HCT116 (cell line): ENCODE results near the gene AKT3. TPM values are rescaled to one million over a fixed set of nuclear protein-coding genes. Genes with fewer than 3 reads are reported as not detected.

Source experiments
- ATAC-seq: fragments of 200-7000 bp; cut with Tn5 transposase; 2 replicates; pipeline ENCODE4 v1.9.1; 2020; ENCODE audit warnings: mild to moderate bottlenecking, moderate library complexity
- BruUV-seq: library from RNA; stranded (reverse); fragments of 400-500 nt; replicated peaks from 2 replicates; lab custom pipeline; 2021; lab: Mats Ljungman, UMichigan
- CTCF ChIA-PET: fragments of 300-600 bp; sonication (Branson Sonifier 250); formaldehyde crosslinking; loops from one replicate; lab custom pipeline; 2021; ENCODE audit warnings: antibody characterized with exemption; lab: Charles Lee
- POLR2A ChIA-PET: fragments of 300-600, 350-600 bp; sonication (Branson Sonifier 250); formaldehyde crosslinking; loops from one replicate; lab custom pipeline; 2021; ENCODE audit warnings: antibody characterized with exemption; lab: Charles Lee
- RAD21 ChIA-PET, 2 experiments: fragments of 300-600 bp; sonication (Branson Sonifier 250); formaldehyde crosslinking; loops; one replicate each; lab custom pipeline; 2023; ENCODE audit warnings: low total read pairs in 2 of 2; ENCODE audit not compliant: uncharacterized antibody in 2 of 2, unreplicated experiment in 2 of 2, low non-redundant PET in 1 of 2; lab: Charles Lee
- DNase-seq: peaks from one replicate; pipeline ENCODE4 v3.0.0-alpha.2; 2010; ENCODE audit warnings: low read depth, low spot score
- H2AFZ ChIP-seq: fragments of 200-600 bp; shearing (Covaris generic), sonication (generic); 2 replicates; pipeline ENCODE4 v1.6.1; 2017; ENCODE audit warnings: low read depth, mixed run types, mixed read lengths, antibody characterized with exemption, low read length; ENCODE audit not compliant: poor library complexity, severe bottlenecking
- H3K27ac ChIP-seq: 2 replicates; pipeline ENCODE4 v1.5.1; 2012; ENCODE audit warnings: low read depth, low read length
- H3K27me3 ChIP-seq: fragments of 200-600 bp; sonication (generic); 2 replicates; pipeline ENCODE4 v1.6.1; 2016; ENCODE audit warnings: mixed run types, low read length, mixed read lengths; ENCODE audit not compliant: insufficient read depth
- H3K36me3 ChIP-seq, 2 experiments: fragments of 200-500 bp in 1 of 2; fragments of 200-600 bp in 1 of 2; sonication (Bioruptor generic) in 1 of 2; sonication (generic) in 1 of 2; 2 replicates each; pipeline versions ENCODE4 v1.5.1 to v1.6.1; 2014 to 2016; ENCODE audit warnings: low read length in 2 of 2, inconsistent platforms in 1 of 2, mixed read lengths in 1 of 2, mixed run types in 1 of 2; ENCODE audit not compliant: insufficient read depth in 2 of 2, control insufficient read depth in 1 of 2
- H3K4me1 ChIP-seq, 2 experiments: fragments of 200-600 bp in 1 of 2; sonication (generic) in 1 of 2; 2 replicates each; pipeline versions ENCODE4 v1.5.1 to v1.6.1; 2012 to 2017; ENCODE audit warnings: low read length in 2 of 2, inconsistent platforms in 1 of 2, mild to moderate bottlenecking in 1 of 2, mixed read lengths in 1 of 2, mixed run types in 1 of 2, moderate library complexity in 1 of 2; ENCODE audit not compliant: insufficient read depth in 2 of 2, control insufficient read depth in 1 of 2
- H3K4me2 ChIP-seq: fragments of 200-600 bp; sonication (generic); 2 replicates; pipeline ENCODE4 v1.6.1; 2017; ENCODE audit warnings: mixed run types, low read length, mixed read lengths
- H3K4me3 ChIP-seq, 2 experiments: fragments of 200-600 bp in 1 of 2; sonication (generic) in 1 of 2; replicated peaks in 1 of 2; 2 replicates each; pipeline ENCODE4 v1.5.1; 2011 to 2016; ENCODE audit warnings: low read length in 2 of 2, control low read depth in 1 of 2, low read depth in 1 of 2, mild to moderate bottlenecking in 1 of 2, mixed read lengths in 1 of 2, mixed run types in 1 of 2
- H3K79me2 ChIP-seq: fragments of 200-600 bp; sonication (generic); 2 replicates; pipeline ENCODE4 v1.6.1; 2017; ENCODE audit warnings: mild to moderate bottlenecking, mixed run types, low read length, moderate library complexity, mixed read lengths; ENCODE audit not compliant: insufficient read depth
- H3K9ac ChIP-seq: fragments of 200-600 bp; sonication (generic); 2 replicates; pipeline ENCODE4 v1.6.1; 2016; ENCODE audit warnings: low read length, mixed read lengths
- H3K9me2 ChIP-seq: fragments of 200-600 bp; sonication (generic), shearing (Covaris generic); 2 replicates; pipeline ENCODE4 v1.6.1; 2017; ENCODE audit warnings: mixed run types, mild to moderate bottlenecking, moderate library complexity; ENCODE audit not compliant: insufficient read depth
- H3K9me3 ChIP-seq, 2 experiments: fragments of 200-500 bp in 1 of 2; fragments of 200-600 bp in 1 of 2; sonication (Bioruptor generic) in 1 of 2; sonication (generic) in 1 of 2; 2 replicates each; pipeline ENCODE4 v1.6.1; 2014 to 2017; ENCODE audit warnings: low read length in 2 of 2, mixed read lengths in 2 of 2, inconsistent platforms in 1 of 2, low read depth in 1 of 2, mild to moderate bottlenecking in 1 of 2, mixed run types in 1 of 2, moderate library complexity in 1 of 2; ENCODE audit not compliant: control insufficient read depth in 1 of 2, insufficient read depth in 1 of 2
- H4K20me1 ChIP-seq: fragments of 200-600 bp; sonication (generic), shearing (Covaris generic); 2 replicates; pipeline ENCODE4 v1.6.1; 2017; ENCODE audit warnings: mixed run types, mild to moderate bottlenecking, moderate library complexity; ENCODE audit not compliant: insufficient read depth
- CEBPB ChIP-seq: IDR thresholded peaks from 2 replicates; pipeline ENCODE4 v1.6.1; 2012; ENCODE audit warnings: low read depth
- EGR1 ChIP-seq: IDR thresholded peaks from 2 replicates; pipeline ENCODE4 v1.6.1; 2012; ENCODE audit warnings: low read depth
- ELF1 ChIP-seq: IDR thresholded peaks from 2 replicates; pipeline ENCODE4 v1.6.1; 2012; ENCODE audit warnings: low read depth, borderline replicate concordance
- EZH2phosphoT487 ChIP-seq: fragments of 200-600 bp; IDR thresholded peaks from 2 replicates; pipeline ENCODE4 v1.6.1; 2018; ENCODE audit warnings: antibody characterized with exemption, borderline replicate concordance
- JUND ChIP-seq: IDR thresholded peaks from 2 replicates; pipeline ENCODE4 v1.6.1; 2012
- POLR2AphosphoS5 ChIP-seq: IDR thresholded peaks from 2 replicates; pipeline ENCODE4 v1.6.1; 2011; ENCODE audit warnings: mild to moderate bottlenecking, low read depth, low read length, moderate library complexity
- SIN3A ChIP-seq: IDR thresholded peaks from 2 replicates; pipeline ENCODE4 v1.6.1; 2012; ENCODE audit warnings: low read depth
- intact Hi-C: fragments of 100-400 bp; cut with micrococcal nuclease; formaldehyde crosslinking; loops from 2 replicates; pipeline ENCODE4 v1.10.0; 2022
- total RNA-seq: library from RNA; stranded (reverse); gene quantifications from one replicate; pipeline ENCODE4 v1.2.1, GENCODE V29; 2021; ENCODE audit not compliant: unreplicated experiment
- TF ChIP-seq, protein P1 (sequence below): IDR thresholded peaks from 2 replicates; pipeline ENCODE4 v1.6.1; 2012; ENCODE audit warnings: low read depth
- TF ChIP-seq, protein P2 (sequence below): IDR thresholded peaks from 2 replicates; pipeline ENCODE4 v1.6.1; 2011; ENCODE audit warnings: mild to moderate bottlenecking, low read length, moderate library complexity; ENCODE audit not compliant: insufficient replicate concordance; ENCODE audit errors: extremely low read depth

AKT3 gene
- total RNA-seq, 1 experiment from 2014 or later, result 0.49 TPM

DNA sequence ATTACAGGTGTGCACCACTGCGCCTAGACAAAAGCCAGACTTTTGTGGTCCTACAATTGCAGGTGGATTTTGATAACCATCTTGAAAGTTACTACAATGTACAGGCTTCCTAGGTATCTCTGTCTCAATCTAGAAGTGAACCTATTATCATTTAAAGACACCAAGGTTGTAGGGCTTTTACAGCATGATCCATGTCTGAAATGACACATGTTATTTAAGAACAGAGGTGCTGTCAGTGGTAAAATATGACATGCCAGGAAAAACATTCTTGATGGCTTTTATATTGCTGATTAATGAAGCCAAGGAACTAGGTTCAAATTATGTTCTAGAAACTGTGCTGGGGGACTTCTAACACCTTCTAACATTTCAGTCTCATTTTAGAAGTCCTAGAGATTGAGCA is 341.1 kb downstream of the AKT3 start:
- TF ChIP-seq EGR1 (no peak), EZH2phosphoT487 (no peak), ELF1 (no peak), CEBPB (no peak), POLR2AphosphoS5 (no peak), JUND (no peak), SIN3A (no peak)
- TF ChIP-seq, protein P1, sequence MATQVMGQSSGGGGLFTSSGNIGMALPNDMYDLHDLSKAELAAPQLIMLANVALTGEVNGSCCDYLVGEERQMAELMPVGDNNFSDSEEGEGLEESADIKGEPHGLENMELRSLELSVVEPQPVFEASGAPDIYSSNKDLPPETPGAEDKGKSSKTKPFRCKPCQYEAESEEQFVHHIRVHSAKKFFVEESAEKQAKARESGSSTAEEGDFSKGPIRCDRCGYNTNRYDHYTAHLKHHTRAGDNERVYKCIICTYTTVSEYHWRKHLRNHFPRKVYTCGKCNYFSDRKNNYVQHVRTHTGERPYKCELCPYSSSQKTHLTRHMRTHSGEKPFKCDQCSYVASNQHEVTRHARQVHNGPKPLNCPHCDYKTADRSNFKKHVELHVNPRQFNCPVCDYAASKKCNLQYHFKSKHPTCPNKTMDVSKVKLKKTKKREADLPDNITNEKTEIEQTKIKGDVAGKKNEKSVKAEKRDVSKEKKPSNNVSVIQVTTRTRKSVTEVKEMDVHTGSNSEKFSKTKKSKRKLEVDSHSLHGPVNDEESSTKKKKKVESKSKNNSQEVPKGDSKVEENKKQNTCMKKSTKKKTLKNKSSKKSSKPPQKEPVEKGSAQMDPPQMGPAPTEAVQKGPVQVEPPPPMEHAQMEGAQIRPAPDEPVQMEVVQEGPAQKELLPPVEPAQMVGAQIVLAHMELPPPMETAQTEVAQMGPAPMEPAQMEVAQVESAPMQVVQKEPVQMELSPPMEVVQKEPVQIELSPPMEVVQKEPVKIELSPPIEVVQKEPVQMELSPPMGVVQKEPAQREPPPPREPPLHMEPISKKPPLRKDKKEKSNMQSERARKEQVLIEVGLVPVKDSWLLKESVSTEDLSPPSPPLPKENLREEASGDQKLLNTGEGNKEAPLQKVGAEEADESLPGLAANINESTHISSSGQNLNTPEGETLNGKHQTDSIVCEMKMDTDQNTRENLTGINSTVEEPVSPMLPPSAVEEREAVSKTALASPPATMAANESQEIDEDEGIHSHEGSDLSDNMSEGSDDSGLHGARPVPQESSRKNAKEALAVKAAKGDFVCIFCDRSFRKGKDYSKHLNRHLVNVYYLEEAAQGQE, result no peak
- TF ChIP-seq, protein P2, sequence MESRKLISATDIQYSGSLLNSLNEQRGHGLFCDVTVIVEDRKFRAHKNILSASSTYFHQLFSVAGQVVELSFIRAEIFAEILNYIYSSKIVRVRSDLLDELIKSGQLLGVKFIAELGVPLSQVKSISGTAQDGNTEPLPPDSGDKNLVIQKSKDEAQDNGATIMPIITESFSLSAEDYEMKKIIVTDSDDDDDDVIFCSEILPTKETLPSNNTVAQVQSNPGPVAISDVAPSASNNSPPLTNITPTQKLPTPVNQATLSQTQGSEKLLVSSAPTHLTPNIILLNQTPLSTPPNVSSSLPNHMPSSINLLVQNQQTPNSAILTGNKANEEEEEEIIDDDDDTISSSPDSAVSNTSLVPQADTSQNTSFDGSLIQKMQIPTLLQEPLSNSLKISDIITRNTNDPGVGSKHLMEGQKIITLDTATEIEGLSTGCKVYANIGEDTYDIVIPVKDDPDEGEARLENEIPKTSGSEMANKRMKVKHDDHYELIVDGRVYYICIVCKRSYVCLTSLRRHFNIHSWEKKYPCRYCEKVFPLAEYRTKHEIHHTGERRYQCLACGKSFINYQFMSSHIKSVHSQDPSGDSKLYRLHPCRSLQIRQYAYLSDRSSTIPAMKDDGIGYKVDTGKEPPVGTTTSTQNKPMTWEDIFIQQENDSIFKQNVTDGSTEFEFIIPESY, result no peak
- no peaks in the 10 kb centered on the region for H3K4me1 ChIP-seq
- H3K4me2 ChIP-seq, result no peak overlapping the region
- ATAC-seq (no peak), DNase-seq (no peak)
- H3K79me2 ChIP-seq, result no peaks in the 10 kb centered on the region
- H3K4me3 ChIP-seq, result no peak overlapping the region
- RAD21 ChIA-PET, result no interaction called here
- BruUV-seq, result no TSS peak
- POLR2A ChIA-PET, result no interaction called here
- no peaks in the 10 kb centered on the region for H3K9me2 ChIP-seq
- no peak overlapping the region for H2AFZ ChIP-seq
- no peaks in the 10 kb centered on the region for H3K9me3 ChIP-seq
- H3K27ac ChIP-seq, result no peak overlapping the region
- H4K20me1 ChIP-seq, result no peaks in the 10 kb centered on the region
- H3K27me3 ChIP-seq, result peaks cover 5% of the 10 kb centered on the region; the same call in 1 of the 2 replicates
- H3K36me3 ChIP-seq, result no peaks in the 10 kb centered on the region
- intact Hi-C loops, result no loop called here
- H3K9ac ChIP-seq, result no peak overlapping the region
- CTCF ChIA-PET, result no interaction called here
